Stomach (tissue), 4 donors: Measurements from ENCODE around the gene GLG1.

Experiments used
- CTCF ChIP-seq, 7 experiments: fragments of 450-650 bp in 4 of 7; fragments of 200-600 bp in 3 of 7; sonication (generic) in 3 of 7; IDR thresholded peaks; one replicate each; pipeline ENCODE4 v1.5.1; 2016 to 2019; ENCODE audit warnings: antibody characterized with exemption in 7 of 7, control low read depth in 2 of 7, mild to moderate bottlenecking in 1 of 7
- POLR2A ChIP-seq, 4 donors: fragments of 450-650 bp; IDR thresholded peaks; one replicate each; pipeline ENCODE4 v1.6.1; 2016; ENCODE audit warnings: antibody characterized with exemption in 4 of 4, control low read depth in 2 of 4, mild to moderate bottlenecking in 1 of 4, moderate library complexity in 1 of 4

- TF ChIP-seq POLR2A (IDR thresholded peaks at IDR 0.05) (no peak), CTCF (IDR thresholded peaks at IDR 0.05) (no peak)
Observed at GRCh38 chr16:74617206-74617788, 10.4 kb upstream of the GLG1 start.
